GF-D8 (cell line): ENCODE results near the gene SMAD7.

Source experiments
- DNase-seq: peaks from one replicate; lab custom pipeline; 2025; lab: John Stamatoyannopoulos, UW

Gene SMAD7

GRCh38 chr18:48959921-48960920, 9.5 kb upstream of the SMAD7 start:
- DNase-seq, result no peak

- no peak for DNase-seq
Observed at GRCh38 chr18:48959551-48959920, 8.8 kb upstream of the SMAD7 start.

- DNase-seq, result no peak
Observed at GRCh38 chr18:48958951-48959350, 8.2 kb upstream of the SMAD7 start.

- DNase-seq, result no peak
Observed at GRCh38 chr18:48957616-48958015, 6.9 kb upstream of the SMAD7 start.

- DNase-seq, result no peak
Observed at GRCh38 chr18:48957136-48957535, 6.4 kb upstream of the SMAD7 start.

- DNase-seq, result no peak
Observed at GRCh38 chr18:48956356-48956755, 5.6 kb upstream of the SMAD7 start.

GRCh38 chr18:48955830-48956261, 5.1 kb upstream of the SMAD7 start:
- no peak for DNase-seq

- no peak for DNase-seq
Observed at GRCh38 chr18:48954886-48955819, 4.4 kb upstream of the SMAD7 start.

GRCh38 chr18:48953104-48953706, 2.4 kb upstream of the SMAD7 start:
- DNase-seq, result no peak

GRCh38 chr18:48952287-48953103, 1.7 kb upstream of the SMAD7 start:
- DNase-seq, result peak; percentile 58

GRCh38 chr18:48951448-48952286, 902 bp upstream of the SMAD7 start:
- peak; percentile 85 for DNase-seq

- DNase-seq, result peak; percentile 20
Observed at GRCh38 chr18:48949606-48950535, 894 bp downstream of the SMAD7 start.

- DNase-seq, result peak; percentile 62
Observed at GRCh38 chr18:48949050-48949605, 1.6 kb downstream of the SMAD7 start.

- DNase-seq, result peak; percentile 45
Observed at GRCh38 chr18:48948112-48949049, 2.4 kb downstream of the SMAD7 start.

- DNase-seq, result no peak
Observed at GRCh38 chr18:48947560-48947959, 3.2 kb downstream of the SMAD7 start.

- no peak for DNase-seq
Observed at GRCh38 chr18:48947092-48947491, 3.7 kb downstream of the SMAD7 start.

- no peak for DNase-seq
Observed at GRCh38 chr18:48946329-48946835, 4.4 kb downstream of the SMAD7 start.

- DNase-seq, result no peak
Observed at GRCh38 chr18:48945953-48946217, 4.9 kb downstream of the SMAD7 start.
